Breast epithelium (tissue), 3 donors: ENCODE data around the gene NOS1AP.

ENCODE experiments used
- CTCF ChIP-seq, 3 donors: fragments of 450-650 bp; IDR thresholded peaks; one replicate each; pipeline ENCODE4 v1.5.1; 2016 to 2017; ENCODE audit warnings: antibody characterized with exemption in 3 of 3, mild to moderate bottlenecking in 3 of 3, moderate library complexity in 3 of 3
- POLR2A ChIP-seq: fragments of 450-650 bp; IDR thresholded peaks from one replicate; pipeline ENCODE4 v1.6.1; 2016; ENCODE audit warnings: antibody characterized with exemption, mild to moderate bottlenecking, moderate library complexity
- POLR2AphosphoS5 ChIP-seq, 3 donors: sonication (generic); formaldehyde crosslinking; IDR thresholded peaks; one replicate each; pipeline ENCODE4 v1.6.1; 2017; ENCODE audit warnings: antibody characterized with exemption in 3 of 3

GRCh38 chr1:162025541-162025940 is 44.0 kb upstream of the NOS1AP start:
- no peak for TF ChIP-seq POLR2A
- TF ChIP-seq POLR2AphosphoS5 (IDR thresholded peaks at IDR 0.05): no peak
- no peak for TF ChIP-seq CTCF (IDR thresholded peaks at IDR 0.05)
